ENCODE data around the gene ST14.

Gene ST14

GRCh38 chr11:130203766-130204702, 44.5 kb downstream of the ST14 start:
- in situ Hi-C loops (cut with MboI; ENCODE audit: low sequenced_read_pairs), result loop anchor here (10.0 to 25.0 kb wide), 2 partner anchors 221 to 658 kb away; partner anchors contain the start of gene ADAMTS8

- in situ Hi-C loops (cut with MboI; ENCODE audit: low sequenced_read_pairs), result loop anchor here (10.0 to 25.0 kb wide), 2 partner anchors 220 to 658 kb away; partner anchors contain the start of gene ADAMTS8
These were observed 45.1 kb downstream of the ST14 start for GRCh38 chr11:130204703-130205095.

DNA sequence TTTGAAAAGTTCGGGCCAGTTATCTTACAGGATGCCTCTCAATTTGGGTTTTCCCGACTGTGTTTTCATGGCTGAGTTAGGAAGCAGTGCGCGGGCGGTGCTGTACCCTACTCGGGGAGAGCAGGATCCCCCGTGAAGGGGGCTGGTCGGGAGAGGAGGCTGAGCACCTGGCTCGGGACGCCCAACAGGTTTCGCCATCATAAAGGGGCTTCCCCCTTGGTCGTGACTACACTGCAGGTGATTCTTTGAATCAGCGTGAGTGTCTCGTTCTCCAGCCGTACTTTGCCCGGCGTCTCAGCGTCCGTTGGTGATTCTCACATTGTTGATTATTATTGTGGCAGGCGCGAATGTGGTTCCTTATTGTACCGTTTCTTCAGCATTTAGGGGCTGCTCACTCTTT, 46.6 kb downstream of the ST14 start:
- in situ Hi-C loops (cut with MboI; ENCODE audit: low sequenced_read_pairs), result loop anchor here (10.0 to 25.0 kb wide), 2 partner anchors 219 to 656 kb away; partner anchors contain the start of gene ADAMTS8

- in situ Hi-C loops (cut with MboI; ENCODE audit: low sequenced_read_pairs), result loop anchor here (10.0 to 25.0 kb wide), 2 partner anchors 216 to 654 kb away; partner anchors contain the start of gene ADAMTS8
These were observed 48.9 kb downstream of the ST14 start for GRCh38 chr11:130208241-130209127.

DNA sequence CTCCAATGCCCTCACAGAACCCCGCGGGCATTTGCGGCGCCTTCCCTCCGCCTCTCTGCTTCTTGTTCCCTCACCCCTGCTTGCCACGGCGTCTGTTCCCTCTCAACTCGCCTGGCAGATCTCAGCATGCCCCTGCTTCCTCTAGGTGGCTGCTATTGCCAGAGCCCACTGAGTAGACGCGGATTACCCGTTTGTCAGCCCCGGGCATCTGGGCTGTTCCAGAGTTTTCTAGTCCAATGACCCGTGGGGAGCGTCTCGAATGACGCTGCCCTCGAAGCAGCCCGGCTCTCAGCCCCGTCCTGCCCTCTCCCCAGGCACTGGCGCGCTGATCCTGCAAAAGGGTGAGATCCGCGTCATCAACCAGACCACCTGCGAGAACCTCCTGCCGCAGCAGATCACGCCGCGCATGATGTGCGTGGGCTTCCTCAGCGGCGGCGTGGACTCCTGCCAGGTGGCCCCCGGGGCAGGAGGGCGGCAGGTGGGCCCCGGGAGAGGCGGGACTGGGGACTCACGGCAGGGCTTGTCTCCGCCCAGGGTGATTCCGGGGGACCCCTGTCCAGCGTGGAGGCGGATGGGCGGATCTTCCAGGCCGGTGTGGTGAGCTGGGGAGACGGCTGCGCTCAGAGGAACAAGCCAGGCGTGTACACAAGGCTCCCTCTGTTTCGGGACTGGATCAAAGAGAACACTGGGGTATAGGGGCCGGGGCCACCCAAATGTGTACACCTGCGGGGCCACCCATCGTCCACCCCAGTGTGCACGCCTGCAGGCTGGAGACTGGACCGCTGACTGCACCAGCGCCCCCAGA, 49.7 kb downstream of the ST14 start:
- in situ Hi-C loops (cut with MboI; ENCODE audit: low sequenced_read_pairs), result loop anchor here (10.0 to 25.0 kb wide), 2 partner anchors 215 to 653 kb away; partner anchors contain the start of gene ADAMTS8

DNA sequence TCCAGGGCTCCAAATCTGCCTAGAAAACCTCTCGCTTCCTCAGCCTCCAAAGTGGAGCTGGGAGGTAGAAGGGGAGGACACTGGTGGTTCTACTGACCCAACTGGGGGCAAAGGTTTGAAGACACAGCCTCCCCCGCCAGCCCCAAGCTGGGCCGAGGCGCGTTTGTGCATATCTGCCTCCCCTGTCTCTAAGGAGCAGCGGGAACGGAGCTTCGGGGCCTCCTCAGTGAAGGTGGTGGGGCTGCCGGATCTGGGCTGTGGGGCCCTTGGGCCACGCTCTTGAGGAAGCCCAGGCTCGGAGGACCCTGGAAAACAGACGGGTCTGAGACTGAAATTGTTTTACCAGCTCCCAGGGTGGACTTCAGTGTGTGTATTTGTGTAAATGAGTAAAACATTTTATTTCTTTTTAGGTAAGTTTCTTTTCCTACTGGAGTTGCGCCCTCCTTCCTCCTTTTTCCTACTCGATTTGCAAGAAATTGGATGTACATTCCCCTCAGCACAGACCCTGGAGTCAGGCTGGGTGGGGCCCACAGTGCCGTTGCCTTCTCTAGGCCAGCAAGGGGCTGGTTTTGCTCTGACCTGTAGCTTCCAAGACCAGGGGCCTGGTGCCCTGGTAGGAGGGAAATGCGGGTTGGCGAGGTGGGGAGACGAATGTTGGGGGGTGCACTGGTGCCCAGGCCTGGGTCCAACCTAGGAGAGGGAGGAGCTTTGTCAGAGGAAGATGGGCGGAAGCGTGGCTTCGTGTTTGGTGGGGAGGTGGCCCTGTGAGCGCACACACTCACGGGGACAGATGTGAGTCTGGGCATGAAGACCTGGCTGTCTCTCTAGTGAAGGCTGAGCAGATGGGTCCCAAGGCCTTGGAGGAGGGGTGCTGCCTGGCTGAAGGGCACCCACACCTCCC, 50.6 kb downstream of the ST14 start:
- in situ Hi-C loops (cut with MboI; ENCODE audit: low sequenced_read_pairs), result loop anchor here (10.0 to 25.0 kb wide), 2 partner anchors 215 to 652 kb away; partner anchors contain the start of gene ADAMTS8

DNA sequence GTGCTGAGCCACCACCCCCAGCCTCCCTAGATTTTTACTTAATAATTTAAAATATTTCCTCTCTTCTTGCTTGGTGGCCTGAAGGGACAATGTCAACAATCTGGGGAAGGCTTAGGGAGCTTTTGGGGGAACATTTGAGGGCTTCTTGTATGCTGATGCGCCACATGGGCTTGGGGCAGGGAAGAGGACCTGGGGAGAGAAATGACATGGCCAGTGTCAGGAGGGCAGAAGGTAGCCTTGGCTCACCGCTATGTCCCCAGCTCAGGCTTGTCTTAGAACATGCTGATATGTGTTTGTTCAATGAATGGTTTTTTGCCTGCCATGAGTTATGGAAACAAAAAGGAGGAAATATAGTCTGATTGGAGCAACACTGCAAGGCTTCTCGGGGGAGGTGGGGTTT, 51.6 kb downstream of the ST14 start:
- in situ Hi-C loops (cut with MboI; ENCODE audit: low sequenced_read_pairs), result loop anchor here (25.0 kb wide), 1 partner anchor 651 kb away; no protein-coding TSS in a partner anchor

- in situ Hi-C loops (cut with MboI; ENCODE audit: low sequenced_read_pairs), result loop anchor here (25.0 kb wide), 1 partner anchor 650 kb away; no protein-coding TSS in a partner anchor
These were observed 52.3 kb downstream of the ST14 start for GRCh38 chr11:130211781-130212401.

GRCh38 chr11:130212431-130212961, 52.9 kb downstream of the ST14 start:
- in situ Hi-C loops (cut with MboI; ENCODE audit: low sequenced_read_pairs), result loop anchor here (25.0 kb wide), 1 partner anchor 650 kb away; no protein-coding TSS in a partner anchor

GRCh38 chr11:130213143-130213978, 53.8 kb downstream of the ST14 start:
- in situ Hi-C loops (cut with MboI; ENCODE audit: low sequenced_read_pairs), result loop anchor here (25.0 kb wide), 1 partner anchor 649 kb away; no protein-coding TSS in a partner anchor

DNA sequence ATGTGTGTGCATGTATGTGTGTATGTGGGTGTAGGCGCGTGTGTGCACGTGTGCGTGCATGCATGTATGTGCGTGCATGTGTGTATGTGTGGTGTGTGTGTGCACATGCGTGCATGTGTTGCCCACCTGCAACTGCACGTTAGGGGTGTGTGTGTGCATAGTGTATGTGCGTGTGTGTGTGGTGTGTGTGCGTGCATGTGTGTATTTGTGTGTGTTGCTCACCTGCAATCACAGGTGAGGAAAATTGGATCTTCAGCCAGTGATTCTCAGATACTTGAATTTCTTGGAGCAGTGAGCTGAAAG, 54.3 kb downstream of the ST14 start:
- in situ Hi-C loops (cut with MboI; ENCODE audit: low sequenced_read_pairs), result loop anchor here (25.0 kb wide), 1 partner anchor 648 kb away; no protein-coding TSS in a partner anchor

- in situ Hi-C loops (cut with MboI; ENCODE audit: low sequenced_read_pairs), result loop anchor here (25.0 kb wide), 1 partner anchor 647 kb away; no protein-coding TSS in a partner anchor
These were observed 55.4 kb downstream of the ST14 start for GRCh38 chr11:130214861-130215530.

- in situ Hi-C loops (cut with MboI; ENCODE audit: low sequenced_read_pairs), result loop anchor here (25.0 kb wide), 1 partner anchor 647 kb away; no protein-coding TSS in a partner anchor
These were observed 56.1 kb downstream of the ST14 start for GRCh38 chr11:130215531-130216220.

GRCh38 chr11:130216221-130216550, 56.6 kb downstream of the ST14 start:
- in situ Hi-C loops (cut with MboI; ENCODE audit: low sequenced_read_pairs), result loop anchor here (25.0 kb wide), 1 partner anchor 646 kb away; no protein-coding TSS in a partner anchor

GRCh38 chr11:130216591-130217132, 57.1 kb downstream of the ST14 start:
- in situ Hi-C loops (cut with MboI; ENCODE audit: low sequenced_read_pairs), result loop anchor here (25.0 kb wide), 1 partner anchor 646 kb away; no protein-coding TSS in a partner anchor
